Stomach (tissue), 4 donors: ENCODE data around the gene HIVEP1.

ENCODE experiments used
- CTCF ChIP-seq, 7 experiments: fragments of 450-650 bp in 4 of 7; fragments of 200-600 bp in 3 of 7; sonication (generic) in 3 of 7; IDR thresholded peaks; one replicate each; pipeline ENCODE4 v1.5.1; 2016 to 2019; ENCODE audit warnings: antibody characterized with exemption in 7 of 7, control low read depth in 2 of 7, mild to moderate bottlenecking in 1 of 7
- EP300 ChIP-seq: sonication (generic); formaldehyde crosslinking; IDR thresholded peaks from one replicate; pipeline ENCODE4 v1.6.1; 2017; ENCODE audit warnings: antibody characterized with exemption
- POLR2A ChIP-seq, 4 donors: fragments of 450-650 bp; IDR thresholded peaks; one replicate each; pipeline ENCODE4 v1.6.1; 2016; ENCODE audit warnings: antibody characterized with exemption in 4 of 4, control low read depth in 2 of 4, mild to moderate bottlenecking in 1 of 4, moderate library complexity in 1 of 4
- POLR2AphosphoS5 ChIP-seq, 3 donors: sonication (generic); formaldehyde crosslinking; IDR thresholded peaks; one replicate each; pipeline ENCODE4 v1.6.1; 2016; ENCODE audit warnings: antibody characterized with exemption in 3 of 3

- TF ChIP-seq POLR2AphosphoS5 (IDR thresholded peaks at IDR 0.05) (no peak), POLR2A (IDR thresholded peaks at IDR 0.05) (no peak), CTCF (IDR thresholded peaks at IDR 0.05) (no peak), EP300 (no peak)
Measured at GRCh38 chr6:12132351-12133222, 120.5 kb downstream of the HIVEP1 start.
